ENCODE measurements around the gene NSUN3. TPM values are rescaled to one million over a fixed set of nuclear protein-coding genes. Genes with fewer than 3 reads are reported as not detected.

NSUN3 gene
- total and polyA plus RNA-seq, 2 of the 8 experiments (the other 6 are each of a cell fraction or from before 2014, with no cell fraction given) = 2.1 to 5.1 TPM

GRCh38 chr3:94061297-94061696, 1.6 kb upstream of the NSUN3 start:
- Histone ChIP-seq H3K4me1 (replicated peaks in 1 of 4; ENCODE audit: control insufficient read depth in 3 of 4, insufficient read depth in 4 of 4, low read length in 3 of 4) (peaks cover 0 to 2% (median 0%) of the 10 kb centered on the region in 4 experiments; a peak in 2 of 7 replicates), H3K23me2 (ENCODE audit: low read depth, low read length) (peaks cover 7% of the 10 kb centered on the region; the same call in 1 of the 2 replicates), H2AFZ (ENCODE audit: low read length) (no peak overlapping the region), H3K56ac (replicated peaks; ENCODE audit: insufficient read length, low read depth, low read length) (no peak overlapping the region), H3K4me3 (ENCODE audit: extremely low read depth in 1 of 4, insufficient read depth in 2 of 4, low read depth in 3 of 4, low read length in 4 of 4) (no peak overlapping the region), H2BK12ac (ENCODE audit: low read depth, low read length) (no peak overlapping the region), H2BK15ac (ENCODE audit: low read length) (no peak overlapping the region), H3K27ac (ENCODE audit: low read depth, low read length) (no peak overlapping the region), H4K91ac (replicated peaks; ENCODE audit: insufficient read length, low read length) (no peak overlapping the region), H4K8ac (ENCODE audit: extremely low read depth, insufficient read depth, low read length) (no peak overlapping the region), H4K20me1 (replicated peaks in 1 of 2; ENCODE audit: control insufficient read depth in 1 of 2, insufficient read depth in 2 of 2, low read length in 2 of 2) (no peaks in the 10 kb centered on the region), H3K18ac (ENCODE audit: extremely low read depth, low read length) (no peak overlapping the region), H2AK5ac (ENCODE audit: low read depth, low read length) (no peak overlapping the region), H3K9me3 (ENCODE audit: insufficient read depth in 2 of 2, low read depth in 1 of 2, low read length in 1 of 2) (no peaks in the 10 kb centered on the region), H3K79me2 (ENCODE audit: control insufficient read depth in 1 of 2, insufficient read depth in 2 of 2, low read length in 2 of 2) (peaks cover 0 to 4% of the 10 kb centered on the region in 2 experiments; a peak in 1 of 4 replicates), H3K4me2 (ENCODE audit: insufficient read depth in 1 of 2, low read depth in 2 of 2, low read length in 2 of 2) (no peak overlapping the region; a peak in 1 of 4 replicates), H3K9ac (replicated peaks in 1 of 4; ENCODE audit: extremely low read depth in 1 of 4, low read depth in 3 of 4, low read length in 3 of 4) (no peak overlapping the region), H3K4ac (replicated peaks; ENCODE audit: insufficient read length, low read depth, low read length) (no peak overlapping the region), H3K14ac (ENCODE audit: insufficient read length) (no peak overlapping the region), H2BK5ac (ENCODE audit: low read depth, low read length) (no peak overlapping the region), H2BK20ac (ENCODE audit: low read length) (no peak overlapping the region), H3K27me3 (replicated peaks in 1 of 4; ENCODE audit: control insufficient read depth in 3 of 4, extremely low read depth in 1 of 4, insufficient read depth in 3 of 4, low read length in 3 of 4) (no peaks in the 10 kb centered on the region), H2BK120ac (replicated peaks; ENCODE audit: low read depth, low read length) (no peak overlapping the region), H3K23ac (ENCODE audit: insufficient read length) (no peak overlapping the region), H3K36me3 (ENCODE audit: control insufficient read depth in 2 of 4, insufficient read depth in 4 of 4, low read length in 3 of 4) (no peaks in the 10 kb centered on the region), H4K5ac (ENCODE audit: insufficient read length, low read depth, low read length) (no peak overlapping the region), H3K79me1 (ENCODE audit: low read depth, low read length) (no peaks in the 10 kb centered on the region; the same call in 1 of the 2 replicates)
- FAIRE-seq = no peak
- ChIA-PET POLR2A (ENCODE audit: partially characterized antibody) (no interaction called here), CTCF (ENCODE audit: partially characterized antibody) (interaction anchor here (2.6 kb wide), 1 partner anchor 47 kb away, joined by 11 read pairs; no protein-coding TSS in a partner anchor)
- 94% methylated on average over 13 of the region's 13 CpGs; no CpG with 5 or more reads in 1 of the 2 experiments for WGBS, 2 experiments (ENCODE audit: extremely low coverage in 1 of 2, insufficient coverage in 1 of 2, insufficient read length in 1 of 2, insufficient replicate concordance in 2 of 2, low coverage in 1 of 2, low lambda C conversion rate in 2 of 2, missing lambda C conversion rate in 1 of 2)
- DNase-seq (ENCODE audit: low read depth in 1 of 2, low spot score in 2 of 2) = no peak
- TF ChIP-seq, protein P1, sequence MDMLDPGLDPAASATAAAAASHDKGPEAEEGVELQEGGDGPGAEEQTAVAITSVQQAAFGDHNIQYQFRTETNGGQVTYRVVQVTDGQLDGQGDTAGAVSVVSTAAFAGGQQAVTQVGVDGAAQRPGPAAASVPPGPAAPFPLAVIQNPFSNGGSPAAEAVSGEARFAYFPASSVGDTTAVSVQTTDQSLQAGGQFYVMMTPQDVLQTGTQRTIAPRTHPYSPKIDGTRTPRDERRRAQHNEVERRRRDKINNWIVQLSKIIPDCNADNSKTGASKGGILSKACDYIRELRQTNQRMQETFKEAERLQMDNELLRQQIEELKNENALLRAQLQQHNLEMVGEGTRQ (IDR thresholded peaks at IDR 0.05; ENCODE audit: low read length) = no peak
- TF ChIP-seq KDM5A (IDR thresholded peaks at IDR 0.05; ENCODE audit: low read length) (no peak), NANOG (IDR thresholded peaks at IDR 0.05; ENCODE audit: insufficient read depth, low read depth, low read length, poor library complexity, severe bottlenecking) (no peak), SP1 (IDR thresholded peaks at IDR 0.05; ENCODE audit: low read depth, low read length) (no peak), POU5F1 (IDR thresholded peaks at IDR 0.05; ENCODE audit: low read depth, low read length) (no peak), MAX (IDR thresholded peaks at IDR 0.05) (no peak), ASH2L (IDR thresholded peaks at IDR 0.05; ENCODE audit: low read length) (no peak), GTF2F1 (IDR thresholded peaks at IDR 0.05; ENCODE audit: borderline replicate concordance, low read depth, low read length) (no peak), KDM1A (IDR thresholded peaks at IDR 0.05; ENCODE audit: borderline replicate concordance, low read length) (no peak), SRF (IDR thresholded peaks at IDR 0.05; ENCODE audit: low read depth, low read length) (no peak), CEBPB (IDR thresholded peaks at IDR 0.05; ENCODE audit: low read depth, low read length) (no peak), SP4 (IDR thresholded peaks at IDR 0.05; ENCODE audit: low read length) (no peak)
- TF ChIP-seq, protein P2, sequence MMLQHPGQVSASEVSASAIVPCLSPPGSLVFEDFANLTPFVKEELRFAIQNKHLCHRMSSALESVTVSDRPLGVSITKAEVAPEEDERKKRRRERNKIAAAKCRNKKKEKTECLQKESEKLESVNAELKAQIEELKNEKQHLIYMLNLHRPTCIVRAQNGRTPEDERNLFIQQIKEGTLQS (IDR thresholded peaks at IDR 0.05; ENCODE audit: insufficient read depth, low read depth, low read length) = no peak
